Activated T-helper 2 cell treated with anti-CD3 and anti-CD28 coated beads, Interferon-gamma antibody, Interleukin-2, Interleukin-4, amounts not matched to agents 10 μg/mL and 5 μg/mL and 100 μg/mL, durations not matched to agents 14 hours and 24 hours and 36 hours (primary cell): ENCODE data around the gene SCN2B. TPM values are rescaled to one million over a fixed set of nuclear protein-coding genes. Genes with fewer than 3 reads are reported as not detected.

ENCODE experiments used
- DNase-seq: peaks from one replicate; pipeline ENCODE4 v3.0.0; 2021; ENCODE audit warnings: low spot score
- H3K27ac Mint-ChIP-seq: one replicate; pipeline ENCODE4 v1.8.0; 2021; ENCODE audit warnings: mixed read lengths
- H3K27me3 Mint-ChIP-seq: one replicate; pipeline ENCODE4 v1.8.0; 2021; ENCODE audit warnings: low read depth, mixed read lengths
- H3K36me3 Mint-ChIP-seq: one replicate; pipeline ENCODE4 v1.8.0; 2021; ENCODE audit warnings: low read depth, mixed read lengths
- H3K4me1 Mint-ChIP-seq: one replicate; pipeline ENCODE4 v1.8.0; 2021; ENCODE audit warnings: low read depth, mixed read lengths
- H3K4me3 Mint-ChIP-seq: one replicate; pipeline ENCODE4 v1.8.0; 2021; ENCODE audit warnings: low read depth, mild to moderate bottlenecking, moderate library complexity, mixed read lengths
- H3K9me3 Mint-ChIP-seq: one replicate; pipeline ENCODE4 v1.8.0; 2021; ENCODE audit warnings: mixed read lengths
- intact Hi-C: fragments of 100-400 bp; cut with micrococcal nuclease; formaldehyde crosslinking; loops from one replicate; pipeline ENCODE4 v1.15.1; 2023
- total RNA-seq: library from RNA; stranded (reverse); gene quantifications from 2 replicates; pipeline ENCODE4 v1.2.3, GENCODE V29; 2022

The SCN2B gene
- total RNA-seq, 1 donor from 2014 or later, result 0.02 TPM

DNA sequence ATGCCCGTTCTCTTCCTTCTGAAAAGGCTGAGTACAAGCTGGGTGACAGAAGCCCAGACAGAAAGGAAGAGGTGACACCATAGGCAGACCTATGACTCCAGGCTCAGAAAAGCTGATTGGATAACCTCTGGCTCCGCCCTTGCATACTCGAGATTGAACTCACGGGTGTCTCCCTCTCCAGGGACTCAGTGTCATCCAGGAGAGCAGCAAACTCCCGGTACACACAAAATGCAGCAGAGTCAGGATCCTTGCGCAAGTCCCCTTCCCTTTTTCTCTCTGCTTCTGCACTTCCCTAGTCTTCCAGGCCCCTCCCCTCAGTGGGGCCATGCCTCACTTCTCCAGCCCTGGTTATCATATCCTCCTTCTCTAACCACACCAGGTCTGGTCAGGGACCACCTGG is 33.6 kb downstream of the SCN2B start:
- no peak overlapping the region for H3K27ac Mint-ChIP-seq
- intact Hi-C loops, result loop anchor here (10.0 kb wide), 1 partner anchor 338 kb away; no protein-coding TSS in a partner anchor
- no peak for DNase-seq
- peaks cover 61% of the 10 kb centered on the region for H3K27me3 Mint-ChIP-seq
- peak overlapping the region; percentile 60 for H3K4me3 Mint-ChIP-seq
- H3K4me1 Mint-ChIP-seq, result peaks cover 6% of the 10 kb centered on the region
- H3K36me3 Mint-ChIP-seq, result no peaks in the 10 kb centered on the region
- H3K9me3 Mint-ChIP-seq, result no peaks in the 10 kb centered on the region

DNA sequence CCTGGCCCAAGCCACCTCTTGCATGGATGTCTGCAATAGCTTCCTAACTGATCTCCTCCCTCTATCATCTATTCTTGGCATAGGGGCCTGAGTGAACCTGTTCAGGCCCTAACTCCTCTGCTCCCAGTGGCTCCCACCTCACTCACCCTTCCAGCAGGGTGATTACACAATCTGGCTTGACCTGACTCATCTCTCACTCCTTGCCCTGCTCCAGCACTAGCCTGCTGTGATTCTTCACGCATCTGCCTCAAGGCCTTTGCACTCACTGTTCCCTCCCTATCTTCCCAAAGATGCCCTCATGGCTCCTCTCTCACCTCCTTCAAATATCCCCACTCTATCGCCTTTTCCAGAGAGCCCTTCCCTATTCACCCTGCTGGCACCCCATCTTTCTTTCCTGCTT is 34.4 kb downstream of the SCN2B start:
- Mint-ChIP-seq H3K4me3 (no peak overlapping the region), H3K9me3 (no peaks in the 10 kb centered on the region), H3K27ac (no peak overlapping the region), H3K4me1 (peaks cover 6% of the 10 kb centered on the region), H3K27me3 (peaks cover 56% of the 10 kb centered on the region), H3K36me3 (no peaks in the 10 kb centered on the region)
- no peak for DNase-seq
- intact Hi-C loops, result loop anchor here (10.0 kb wide), 1 partner anchor 337 kb away; no protein-coding TSS in a partner anchor

DNA sequence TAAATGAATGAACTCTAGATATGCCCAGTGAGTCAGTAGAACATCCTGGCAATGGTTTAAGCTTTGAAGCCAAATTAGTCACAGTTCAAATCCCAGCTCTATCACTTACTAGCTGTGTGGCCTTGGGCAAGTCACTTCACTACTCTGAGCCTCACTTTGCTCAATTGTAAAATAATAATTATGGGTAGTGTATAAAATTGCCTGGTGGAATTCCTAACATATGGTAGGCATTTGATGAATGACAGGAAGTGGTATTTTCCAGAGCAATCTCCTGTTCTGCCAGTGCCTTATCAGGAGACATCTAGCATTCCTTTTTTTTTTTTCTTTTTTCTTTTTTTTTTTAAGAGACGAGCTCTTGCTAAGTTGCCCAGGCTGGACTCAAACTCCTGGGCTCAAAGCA is 36.9 kb downstream of the SCN2B start:
- Mint-ChIP-seq H3K4me3 (no peak overlapping the region), H3K27ac (no peak overlapping the region), H3K4me1 (peaks cover 3% of the 10 kb centered on the region), H3K36me3 (no peaks in the 10 kb centered on the region), H3K27me3 (peaks cover 47% of the 10 kb centered on the region), H3K9me3 (no peaks in the 10 kb centered on the region)
- intact Hi-C loops, result no loop called here
- DNase-seq, result no peak

DNA sequence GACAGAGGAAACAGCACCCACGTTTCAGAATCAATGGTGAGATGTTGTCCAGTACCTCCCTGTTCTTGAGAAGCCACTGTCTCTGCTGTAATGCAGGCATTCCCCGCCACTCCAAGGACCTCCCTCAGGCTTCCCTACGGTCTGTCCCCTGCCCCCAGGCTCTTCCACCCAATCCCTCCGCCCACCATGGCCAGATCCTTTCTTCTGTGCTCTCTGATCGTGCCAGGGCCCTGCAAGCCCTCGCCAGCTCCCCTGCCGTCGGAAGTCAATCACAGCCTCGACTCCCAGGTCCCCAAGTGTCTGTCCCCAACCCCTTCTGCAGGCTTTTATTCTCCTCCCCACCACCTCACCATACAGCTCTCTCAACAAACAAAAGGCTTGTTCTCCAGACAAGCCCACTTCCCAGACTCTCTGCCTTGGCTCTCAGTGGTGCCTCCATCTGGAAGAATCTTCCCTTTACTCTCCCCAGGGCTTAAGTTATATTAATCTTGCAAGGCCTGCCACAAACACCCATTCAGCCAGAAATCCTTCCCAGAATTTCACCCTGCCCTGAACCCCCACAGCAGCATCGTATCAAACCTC is 37.5 kb downstream of the SCN2B start:
- intact Hi-C loops, result no loop called here
- Mint-ChIP-seq H3K4me1 (peaks cover 3% of the 10 kb centered on the region), H3K4me3 (no peak overlapping the region), H3K27me3 (peaks cover 40% of the 10 kb centered on the region), H3K9me3 (no peaks in the 10 kb centered on the region), H3K36me3 (no peaks in the 10 kb centered on the region), H3K27ac (no peak overlapping the region)
- no peak for DNase-seq

DNA sequence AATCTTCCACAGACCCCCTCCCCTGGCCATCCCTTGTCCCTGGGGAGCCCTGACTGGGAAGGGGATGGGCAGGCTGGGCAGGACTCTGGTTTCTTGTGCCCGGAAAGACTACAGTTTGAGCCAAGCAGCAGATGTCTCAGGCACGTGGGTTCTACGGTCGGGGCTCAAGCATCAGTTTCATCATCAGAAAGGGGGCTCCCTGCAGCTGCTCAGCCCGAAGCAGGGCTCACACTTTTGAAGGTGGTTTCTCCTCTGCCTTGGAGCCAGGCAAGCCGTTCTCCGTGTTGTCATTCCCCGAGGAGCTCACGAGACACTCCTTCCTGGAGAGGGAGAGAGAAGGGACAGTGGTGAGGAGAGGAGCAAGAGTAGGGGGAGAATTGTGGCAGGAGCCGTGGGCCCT is 39.6 kb downstream of the SCN2B start:
- no peak for DNase-seq
- Mint-ChIP-seq H3K36me3 (no peaks in the 10 kb centered on the region), H3K4me3 (no peak overlapping the region), H3K4me1 (no peaks in the 10 kb centered on the region), H3K27ac (no peak overlapping the region), H3K27me3 (peaks cover 24% of the 10 kb centered on the region), H3K9me3 (no peaks in the 10 kb centered on the region)
- intact Hi-C loops, result no loop called here

DNA sequence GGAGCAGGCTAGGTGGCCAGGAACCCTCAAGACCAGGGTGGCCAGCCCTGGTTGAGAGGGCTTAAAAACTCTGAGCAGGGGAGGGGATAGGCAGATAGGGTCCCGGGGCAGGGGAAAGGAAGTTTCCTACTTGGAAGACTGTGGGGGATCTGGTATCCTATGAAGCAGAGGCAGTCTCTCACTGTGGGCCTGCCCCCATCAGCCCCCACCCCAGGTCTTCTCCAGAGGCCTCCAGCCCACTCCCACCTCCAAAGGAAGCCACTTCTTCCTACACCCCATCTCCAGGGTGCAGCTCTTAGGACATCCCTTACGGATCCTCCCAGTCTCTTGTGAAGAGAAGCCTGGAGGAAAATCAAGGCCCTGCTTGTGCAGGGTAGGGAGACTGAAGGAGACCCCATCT is 40.1 kb downstream of the SCN2B start:
- Mint-ChIP-seq H3K4me1 (no peaks in the 10 kb centered on the region), H3K27me3 (peaks cover 23% of the 10 kb centered on the region), H3K4me3 (no peak overlapping the region), H3K9me3 (no peaks in the 10 kb centered on the region), H3K27ac (no peak overlapping the region), H3K36me3 (no peaks in the 10 kb centered on the region)
- DNase-seq, result no peak
- intact Hi-C loops, result no loop called here

DNA sequence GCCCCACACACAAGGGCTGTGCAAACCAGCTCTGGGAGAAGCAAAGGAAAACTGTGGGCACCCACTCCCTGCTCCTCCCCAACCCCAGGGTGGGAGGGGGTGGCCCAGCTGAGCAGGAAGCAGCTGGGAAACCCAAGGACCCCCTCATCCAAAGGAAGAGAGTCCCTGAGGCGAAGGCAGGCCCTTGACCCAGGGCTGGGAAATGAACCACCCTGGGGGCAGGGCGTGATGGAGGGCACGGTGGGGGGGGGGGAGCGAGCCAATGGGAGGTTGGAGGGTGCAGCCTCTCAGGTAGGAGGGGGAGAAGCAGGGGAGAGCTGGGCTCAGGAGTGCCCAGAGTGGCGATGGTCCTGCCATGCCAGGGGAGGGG is 40.7 kb downstream of the SCN2B start:
- peaks cover 25% of the 10 kb centered on the region for H3K27me3 Mint-ChIP-seq
- no peaks in the 10 kb centered on the region for H3K36me3 Mint-ChIP-seq
- no peaks in the 10 kb centered on the region for H3K4me1 Mint-ChIP-seq
- no peak for DNase-seq
- no peak overlapping the region for H3K4me3 Mint-ChIP-seq
- H3K9me3 Mint-ChIP-seq, result no peaks in the 10 kb centered on the region
- intact Hi-C loops, result no loop called here
- no peak overlapping the region for H3K27ac Mint-ChIP-seq

DNA sequence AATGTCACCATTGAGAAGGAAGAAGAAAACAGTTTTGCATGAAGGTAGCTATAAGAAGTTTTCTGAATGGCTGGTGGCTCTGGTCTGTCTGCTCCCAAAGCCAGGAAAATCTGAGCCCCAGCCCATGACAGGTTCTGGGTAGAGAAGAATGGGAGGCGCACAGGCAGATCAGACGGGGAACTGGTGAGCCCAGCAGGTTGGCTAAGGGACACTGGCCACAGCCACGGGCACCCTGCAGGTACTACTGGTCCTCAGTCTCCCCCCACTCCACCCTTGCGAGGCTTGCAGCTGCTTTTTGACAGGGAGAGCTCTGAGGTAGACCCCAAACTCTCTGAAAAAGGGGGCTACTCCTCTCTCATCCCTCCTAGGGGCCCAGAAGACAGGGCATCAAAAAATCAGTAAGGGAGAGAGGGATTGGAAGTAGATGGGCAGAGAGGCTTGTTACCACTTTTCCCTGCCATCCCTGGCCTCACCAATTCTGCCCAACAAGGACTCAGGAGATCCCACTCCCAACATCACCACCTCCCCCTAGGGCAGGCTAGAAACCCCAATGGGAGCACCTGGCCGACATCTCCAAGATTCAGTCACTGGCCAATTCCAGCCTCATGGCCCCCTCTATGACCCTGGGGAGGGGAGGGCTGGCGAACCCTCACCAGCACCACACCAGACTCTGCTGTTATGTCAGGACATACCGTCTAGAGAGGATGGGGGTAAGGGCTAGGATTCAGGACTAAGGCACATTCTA is 41.2 kb downstream of the SCN2B start:
- intact Hi-C loops, result no loop called here
- no peak overlapping the region for H3K27ac Mint-ChIP-seq
- no peak overlapping the region for H3K4me3 Mint-ChIP-seq
- H3K9me3 Mint-ChIP-seq, result no peaks in the 10 kb centered on the region
- no peaks in the 10 kb centered on the region for H3K36me3 Mint-ChIP-seq
- DNase-seq, result no peak
- peaks cover 20% of the 10 kb centered on the region for H3K27me3 Mint-ChIP-seq
- H3K4me1 Mint-ChIP-seq, result no peaks in the 10 kb centered on the region

DNA sequence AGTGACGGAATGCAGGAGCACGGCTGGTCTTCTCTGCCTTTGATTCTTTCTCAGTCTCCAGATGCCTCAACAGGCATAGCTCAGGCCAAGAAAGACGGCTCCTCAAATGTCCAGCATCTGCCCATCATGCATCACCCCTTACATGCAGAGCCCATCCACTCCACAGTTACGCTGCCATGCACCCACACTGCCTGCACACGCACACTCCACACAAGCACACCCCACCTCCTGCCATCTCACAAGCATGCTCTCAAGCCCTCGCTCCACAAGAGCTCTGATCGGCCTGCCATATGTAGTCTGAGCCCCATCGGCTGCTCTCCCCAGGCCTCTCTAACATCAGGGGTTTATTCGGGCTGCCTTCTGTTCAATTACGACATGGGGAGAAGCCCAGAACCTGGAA is 42.6 kb downstream of the SCN2B start:
- peaks cover 17% of the 10 kb centered on the region for H3K27me3 Mint-ChIP-seq
- DNase-seq, result no peak
- no peaks in the 10 kb centered on the region for H3K4me1 Mint-ChIP-seq
- H3K4me3 Mint-ChIP-seq, result no peak overlapping the region
- no peaks in the 10 kb centered on the region for H3K9me3 Mint-ChIP-seq
- H3K36me3 Mint-ChIP-seq, result no peaks in the 10 kb centered on the region
- H3K27ac Mint-ChIP-seq, result no peak overlapping the region
- intact Hi-C loops, result no loop called here

DNA sequence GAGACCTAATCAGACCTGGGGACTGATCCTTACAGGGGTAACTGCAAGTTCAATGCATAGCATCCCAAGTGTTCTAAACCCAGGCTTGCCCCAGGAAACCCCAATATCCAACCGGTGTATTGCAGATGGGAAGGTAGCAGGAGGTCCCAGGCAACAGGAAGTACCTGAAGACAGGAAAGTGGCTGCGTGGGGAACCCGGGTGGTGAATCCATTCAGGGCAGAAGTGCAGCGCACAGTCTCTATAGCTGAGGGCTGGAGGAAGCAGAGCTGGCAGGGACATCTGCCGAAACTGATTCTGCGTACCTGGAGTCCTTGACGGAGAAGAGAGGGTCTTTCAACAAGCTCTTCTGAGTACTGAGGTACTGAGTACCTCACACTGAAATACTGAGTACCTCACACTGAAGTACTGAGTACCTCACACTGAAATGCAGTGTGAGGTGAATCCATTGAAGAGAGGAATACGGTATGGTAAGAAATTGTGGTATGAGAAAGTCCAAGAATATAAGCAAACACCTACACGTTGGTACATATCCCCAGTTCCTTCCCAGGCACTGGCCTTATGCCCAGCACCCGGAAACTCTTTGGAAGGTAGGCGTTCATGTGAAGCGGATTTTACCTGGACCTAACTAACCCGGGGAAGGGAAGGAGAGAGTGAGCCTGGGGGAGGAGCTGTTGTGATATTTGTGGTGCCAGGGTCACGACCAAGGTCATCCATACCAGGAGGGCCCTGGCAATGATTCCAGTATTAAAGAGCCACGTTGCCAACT is 43.9 kb downstream of the SCN2B start:
- Mint-ChIP-seq H3K27ac (no peak overlapping the region), H3K4me3 (no peak overlapping the region), H3K9me3 (no peaks in the 10 kb centered on the region), H3K36me3 (no peaks in the 10 kb centered on the region), H3K4me1 (no peaks in the 10 kb centered on the region), H3K27me3 (peaks cover 18% of the 10 kb centered on the region)
- intact Hi-C loops, result no loop called here
- no peak for DNase-seq

DNA sequence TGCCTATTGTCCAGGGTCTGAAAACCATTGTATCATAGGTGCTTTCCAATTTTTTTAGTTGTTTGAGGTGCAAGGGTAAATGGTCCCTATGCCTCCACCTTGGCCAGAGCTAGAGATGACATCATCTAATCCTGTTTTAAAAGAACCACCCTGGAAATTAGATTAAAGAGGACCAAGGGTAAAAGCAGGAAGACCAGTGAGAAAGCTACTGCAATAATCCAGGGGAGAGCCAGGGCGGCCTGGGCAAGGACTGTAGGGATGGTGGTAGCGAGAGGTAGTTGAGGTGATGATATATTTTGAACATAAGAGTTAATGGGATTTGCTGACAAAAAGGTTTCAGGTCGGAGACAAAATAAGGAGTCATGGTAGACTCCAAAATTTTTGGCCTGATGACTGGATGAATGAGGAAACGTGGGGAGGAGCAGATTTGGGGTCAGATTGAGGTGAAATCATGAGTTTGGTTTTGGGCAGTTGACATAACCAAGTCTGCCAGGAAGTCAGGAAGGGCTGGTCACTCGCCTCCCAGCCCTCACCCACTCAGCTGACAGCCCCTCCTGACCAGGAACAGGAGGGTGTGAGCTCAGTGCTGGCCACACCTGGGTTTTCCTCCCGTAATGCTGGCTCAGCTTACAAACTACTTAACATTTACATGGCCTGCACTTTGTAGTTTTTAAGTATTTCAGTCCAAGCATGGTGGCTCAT is 46.8 kb downstream of the SCN2B start:
- Mint-ChIP-seq H3K36me3 (no peaks in the 10 kb centered on the region), H3K4me1 (no peaks in the 10 kb centered on the region), H3K27ac (no peak overlapping the region), H3K27me3 (peaks cover 18% of the 10 kb centered on the region), H3K4me3 (no peak overlapping the region), H3K9me3 (no peaks in the 10 kb centered on the region)
- DNase-seq, result no peak
- intact Hi-C loops, result no loop called here

DNA sequence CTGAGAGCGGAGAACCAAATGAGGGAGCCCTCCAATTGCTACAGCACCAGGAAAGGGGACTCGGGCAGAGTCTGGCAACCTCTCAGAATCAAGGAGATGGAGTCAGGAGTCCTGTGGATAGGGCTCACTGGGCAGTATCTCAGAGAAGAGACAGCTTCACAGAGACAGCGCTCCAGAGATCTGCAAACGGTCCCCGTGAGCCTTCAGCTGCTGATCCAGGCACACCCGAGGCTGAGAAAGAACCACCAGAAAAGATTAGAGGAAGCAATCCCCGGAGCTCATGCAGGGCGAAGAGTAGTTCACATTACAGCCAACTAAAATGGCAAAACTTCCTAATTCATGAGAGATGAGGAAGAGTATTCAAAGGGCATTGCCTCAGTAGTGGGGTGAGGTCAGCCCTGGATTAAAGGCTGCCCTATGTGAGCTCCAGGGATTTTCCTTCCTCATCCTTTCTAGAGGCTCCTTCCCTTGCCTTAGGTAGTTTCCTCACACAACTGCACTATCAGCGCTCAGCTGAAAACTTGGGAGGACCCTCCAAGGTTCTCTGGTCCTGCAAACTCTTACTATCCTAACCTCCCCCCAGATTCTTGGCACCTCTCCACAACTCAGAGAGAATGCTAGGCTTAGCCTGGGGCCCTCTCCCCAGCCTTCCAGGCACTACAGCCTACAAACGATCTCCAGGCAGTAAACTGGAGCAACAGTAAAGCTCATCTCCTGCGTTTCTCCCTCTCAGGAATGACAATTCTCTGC is 47.5 kb downstream of the SCN2B start:
- peaks cover 18% of the 10 kb centered on the region for H3K27me3 Mint-ChIP-seq
- no peaks in the 10 kb centered on the region for H3K36me3 Mint-ChIP-seq
- no peak for DNase-seq
- no peak overlapping the region for H3K27ac Mint-ChIP-seq
- intact Hi-C loops, result no loop called here
- no peaks in the 10 kb centered on the region for H3K9me3 Mint-ChIP-seq
- no peaks in the 10 kb centered on the region for H3K4me1 Mint-ChIP-seq
- no peak overlapping the region for H3K4me3 Mint-ChIP-seq
